HG02885 (cell line): Measurements from ENCODE around the gene MGAT1.

ENCODE experiments used
- ATAC-seq: cut with Tn5 transposase; IDR thresholded peaks from one replicate; pipeline ENCODE4 v1.9.1; 2021; ENCODE audit warnings: mild to moderate bottlenecking; ENCODE audit not compliant: unreplicated experiment, poor library complexity

MGAT1 gene

DNA sequence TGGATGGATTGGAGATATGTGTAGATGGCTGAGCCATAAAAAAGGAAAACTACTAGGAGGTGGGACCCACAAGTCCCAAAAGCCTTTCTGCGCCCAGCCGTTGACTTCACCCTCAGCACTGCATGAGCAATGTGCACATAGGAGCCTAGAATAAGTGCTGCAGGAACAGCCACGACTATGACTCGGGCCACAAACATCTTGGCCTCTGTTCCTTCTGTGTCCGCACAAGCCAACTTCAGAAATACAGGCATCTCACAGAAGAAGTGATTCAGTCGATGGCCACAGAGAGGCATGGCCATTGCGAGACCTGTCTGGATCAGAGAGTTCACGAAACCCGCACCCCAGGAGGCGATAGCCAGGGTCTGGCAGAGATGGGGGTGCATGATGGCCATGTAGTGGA lies 63.3 kb downstream of the MGAT1 start:
- ATAC-seq: no peak

DNA sequence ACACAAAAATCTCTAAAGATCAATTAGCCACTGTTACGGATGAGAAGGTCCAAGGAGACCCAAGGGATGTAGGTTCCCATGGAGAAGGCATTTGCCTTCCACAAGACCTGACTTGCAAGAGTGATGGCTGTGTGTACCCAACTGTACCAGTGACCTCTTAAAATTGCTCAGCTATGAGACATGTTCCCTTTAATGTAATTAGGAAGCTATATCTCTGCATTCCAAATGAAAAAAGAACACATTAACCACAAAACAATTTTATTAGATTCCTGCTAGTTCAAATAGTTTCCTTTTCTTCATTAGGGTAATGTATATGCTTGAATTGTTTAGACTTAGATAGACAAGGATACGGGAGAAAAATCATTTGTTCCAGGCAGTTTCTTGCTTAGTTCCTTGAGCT lies 66.1 kb downstream of the MGAT1 start:
- ATAC-seq: no peak
